Neutrophil (primary cell): Measurements from ENCODE around the gene UBE2H.

Experiments
- H3K27ac ChIP-seq: fragments of 200-600 bp; sonication (generic); 2 replicates; pipeline ENCODE4 v1.5.1; 2016; ENCODE audit warnings: mild to moderate bottlenecking, moderate library complexity
- H3K27me3 ChIP-seq: fragments of 200-600 bp; sonication (generic); 2 replicates; pipeline ENCODE4 v1.6.0; 2016; ENCODE audit warnings: mild to moderate bottlenecking
- H3K36me3 ChIP-seq: fragments of 200-600 bp; sonication (generic); 2 replicates; pipeline ENCODE4 v1.5.1; 2017
- H3K4me1 ChIP-seq, 2 experiments: fragments of 200-600 bp in 1 of 2; sonication (generic) in 1 of 2; 1 replicate in 1 of 2; 2 replicates in 1 of 2; pipeline versions ENCODE4 v1.5.1 to v1.6.1; 2013 to 2016; ENCODE audit warnings: low read depth in 1 of 2, low read length in 1 of 2, mild to moderate bottlenecking in 1 of 2, moderate library complexity in 1 of 2; ENCODE audit not compliant: control insufficient read depth in 1 of 2, insufficient read depth in 1 of 2
- H3K4me3 ChIP-seq, 2 experiments: fragments of 200-600 bp in 1 of 2; sonication (generic) in 1 of 2; 1 replicate in 1 of 2; 2 replicates in 1 of 2; pipeline ENCODE4 v1.5.1; 2013 to 2016; ENCODE audit warnings: low read depth in 1 of 2, low read length in 1 of 2, mild to moderate bottlenecking in 1 of 2, moderate library complexity in 1 of 2
- H3K9me3 ChIP-seq: fragments of 200-600 bp; sonication (generic); 2 replicates; pipeline ENCODE4 v1.5.1; 2016
- TF ChIP-seq, protein P1 (sequence below): fragments of 200-600 bp; sonication (generic); IDR thresholded peaks from 2 replicates; pipeline ENCODE4 v1.5.1; 2016; ENCODE audit warnings: antibody characterized with exemption

Gene UBE2H

DNA sequence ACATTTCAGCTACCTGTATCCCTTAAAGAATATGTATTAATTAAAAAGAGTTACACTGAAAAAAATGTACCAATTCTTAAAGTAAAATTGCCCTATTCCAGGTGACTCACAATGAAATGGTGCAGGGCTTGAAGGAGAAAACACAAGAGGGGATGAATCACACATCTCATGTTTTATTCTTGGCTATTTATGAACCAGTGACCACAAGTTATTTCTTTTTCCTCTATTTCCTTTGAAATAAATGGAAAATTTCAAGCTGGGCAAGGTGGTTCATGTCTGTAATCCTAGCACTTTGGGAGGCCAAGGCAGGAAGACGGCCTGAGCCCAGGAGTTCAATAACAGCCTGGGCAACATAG, 106.8 kb downstream of the UBE2H start:
- Histone ChIP-seq H3K27me3 (no peaks in the 10 kb centered on the region), H3K36me3 (no peaks in the 10 kb centered on the region), H3K4me3 (no peak overlapping the region), H3K27ac (peak overlapping the region; percentile 83), H3K9me3 (no peaks in the 10 kb centered on the region), H3K4me1 (peaks cover 73 to 80% of the 10 kb centered on the region in 2 experiments)
- TF ChIP-seq, protein P1, sequence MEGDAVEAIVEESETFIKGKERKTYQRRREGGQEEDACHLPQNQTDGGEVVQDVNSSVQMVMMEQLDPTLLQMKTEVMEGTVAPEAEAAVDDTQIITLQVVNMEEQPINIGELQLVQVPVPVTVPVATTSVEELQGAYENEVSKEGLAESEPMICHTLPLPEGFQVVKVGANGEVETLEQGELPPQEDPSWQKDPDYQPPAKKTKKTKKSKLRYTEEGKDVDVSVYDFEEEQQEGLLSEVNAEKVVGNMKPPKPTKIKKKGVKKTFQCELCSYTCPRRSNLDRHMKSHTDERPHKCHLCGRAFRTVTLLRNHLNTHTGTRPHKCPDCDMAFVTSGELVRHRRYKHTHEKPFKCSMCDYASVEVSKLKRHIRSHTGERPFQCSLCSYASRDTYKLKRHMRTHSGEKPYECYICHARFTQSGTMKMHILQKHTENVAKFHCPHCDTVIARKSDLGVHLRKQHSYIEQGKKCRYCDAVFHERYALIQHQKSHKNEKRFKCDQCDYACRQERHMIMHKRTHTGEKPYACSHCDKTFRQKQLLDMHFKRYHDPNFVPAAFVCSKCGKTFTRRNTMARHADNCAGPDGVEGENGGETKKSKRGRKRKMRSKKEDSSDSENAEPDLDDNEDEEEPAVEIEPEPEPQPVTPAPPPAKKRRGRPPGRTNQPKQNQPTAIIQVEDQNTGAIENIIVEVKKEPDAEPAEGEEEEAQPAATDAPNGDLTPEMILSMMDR: no peak

DNA sequence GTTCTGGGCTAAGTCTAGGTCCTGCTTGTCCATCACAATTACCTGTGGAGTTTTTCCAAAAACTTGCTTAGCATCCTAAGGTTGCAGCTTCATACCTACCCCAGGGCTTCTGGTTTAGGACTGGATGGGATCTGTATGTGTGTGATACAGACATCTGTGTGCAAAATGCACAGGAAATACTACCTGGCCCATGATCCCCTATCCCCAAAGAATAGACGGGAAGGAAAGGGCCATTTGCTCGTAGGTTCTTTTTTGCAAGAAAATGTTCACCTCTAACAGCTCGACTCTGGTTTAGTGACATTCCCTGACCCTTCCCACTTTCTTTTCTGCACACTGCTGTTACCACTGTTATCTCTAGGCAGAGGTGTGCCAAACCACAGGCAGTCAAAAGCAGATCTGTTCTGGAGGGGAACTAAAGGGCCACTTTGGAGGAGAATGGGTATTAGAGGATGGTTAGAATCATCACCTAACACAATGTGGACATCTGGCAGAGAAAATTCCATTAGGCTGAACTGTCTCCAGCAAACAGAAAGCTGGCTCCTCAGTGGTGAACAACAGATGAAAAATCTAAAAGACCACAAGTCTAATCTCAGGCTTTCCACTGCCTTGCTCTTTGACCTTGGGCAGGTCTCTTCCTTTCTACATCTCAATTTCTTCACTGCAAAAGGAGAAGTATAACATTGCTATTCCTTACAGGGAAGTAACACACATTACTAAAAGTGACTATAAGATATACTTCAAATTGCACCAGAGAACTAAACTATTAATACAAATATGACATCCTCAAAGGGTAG, 107.4 kb downstream of the UBE2H start:
- TF ChIP-seq, protein P1: no peak
- H3K4me3 ChIP-seq: peak overlapping the region in 1 of 2 experiments; percentile 19
- H3K36me3 ChIP-seq: no peaks in the 10 kb centered on the region
- no peaks in the 10 kb centered on the region for H3K27me3 ChIP-seq
- H3K4me1 ChIP-seq: peaks cover 79 to 84% of the 10 kb centered on the region in 2 experiments
- peak overlapping the region; percentile 83 for H3K27ac ChIP-seq
- H3K9me3 ChIP-seq: no peaks in the 10 kb centered on the region

DNA sequence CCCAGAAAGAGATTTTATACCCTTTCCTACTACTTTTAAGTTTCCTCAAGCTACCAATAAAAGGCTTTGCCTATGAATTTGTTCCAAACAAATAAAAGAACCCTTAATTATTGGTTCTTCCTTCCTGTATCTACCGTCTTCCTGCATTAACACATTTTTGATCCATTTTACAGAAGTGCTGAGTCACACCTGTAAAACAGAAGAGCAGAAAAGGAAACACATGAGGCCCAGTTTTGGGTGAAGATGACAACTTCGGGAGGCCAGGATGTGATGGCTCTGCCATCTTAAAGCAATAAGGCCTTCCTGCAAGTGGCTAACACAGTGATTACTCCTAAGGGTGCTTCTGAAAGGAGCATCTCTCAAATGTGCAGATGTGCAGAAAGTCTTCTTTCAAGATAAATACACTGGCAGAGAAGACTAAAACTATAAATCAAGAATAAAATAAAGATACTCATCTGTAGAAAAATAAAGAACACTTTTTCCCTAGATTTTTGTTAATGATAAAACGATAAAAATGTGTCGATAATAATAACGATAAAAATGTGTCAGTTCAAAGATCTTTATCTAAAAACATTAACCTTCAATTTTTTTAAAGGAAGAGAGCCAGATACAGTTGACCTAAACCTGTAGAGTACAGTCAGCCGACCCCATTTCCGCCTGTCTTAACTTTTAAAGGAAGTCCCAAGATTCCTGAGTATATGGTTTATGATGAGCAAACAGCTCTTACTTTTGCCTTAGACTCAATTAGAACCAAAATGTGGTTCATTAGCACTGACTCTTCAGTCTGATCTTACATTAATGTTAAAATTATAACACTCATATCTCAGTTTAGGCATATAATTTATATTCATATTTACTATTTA, 108.6 kb downstream of the UBE2H start:
- Histone ChIP-seq H3K27me3 (no peaks in the 10 kb centered on the region), H3K4me3 (peak overlapping the region in 1 of 2 experiments; percentile 19), H3K9me3 (no peaks in the 10 kb centered on the region), H3K36me3 (no peaks in the 10 kb centered on the region), H3K27ac (peak overlapping the region; percentile 83), H3K4me1 (peaks cover 84 to 87% of the 10 kb centered on the region in 2 experiments)
- TF ChIP-seq, protein P1: no peak

DNA sequence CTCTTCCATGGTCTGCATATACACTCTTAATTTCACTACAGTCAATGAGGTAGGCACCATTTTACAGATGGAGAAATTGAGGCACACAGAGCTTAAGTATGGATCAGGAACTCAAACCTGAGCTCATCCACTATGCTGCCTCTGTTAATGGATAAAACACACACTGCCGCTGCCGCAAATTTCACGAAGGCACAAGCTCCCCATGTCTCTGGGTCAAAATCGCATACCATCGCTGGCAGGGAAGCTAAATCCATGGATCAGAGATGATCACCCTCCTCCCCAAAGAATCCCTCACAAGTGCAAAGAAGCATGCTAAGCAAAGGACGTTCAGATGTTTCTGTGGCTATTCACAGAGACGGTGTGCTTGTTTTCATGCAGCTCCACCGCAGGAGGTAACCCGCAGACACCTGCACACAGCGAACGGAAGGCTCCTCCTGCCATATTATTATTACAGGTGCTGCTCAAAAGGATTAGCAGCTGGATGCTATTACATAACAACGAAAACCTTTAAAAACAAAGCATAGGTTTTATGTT, 109.3 kb downstream of the UBE2H start:
- peaks cover 4% of the 10 kb centered on the region for H3K36me3 ChIP-seq
- peaks cover 84 to 87% of the 10 kb centered on the region in 2 experiments for H3K4me1 ChIP-seq
- no peaks in the 10 kb centered on the region for H3K9me3 ChIP-seq
- H3K27me3 ChIP-seq: no peaks in the 10 kb centered on the region
- H3K4me3 ChIP-seq: peak overlapping the region in 1 of 2 experiments; percentile 19
- TF ChIP-seq, protein P1: no peak
- H3K27ac ChIP-seq: peak overlapping the region; percentile 83

DNA sequence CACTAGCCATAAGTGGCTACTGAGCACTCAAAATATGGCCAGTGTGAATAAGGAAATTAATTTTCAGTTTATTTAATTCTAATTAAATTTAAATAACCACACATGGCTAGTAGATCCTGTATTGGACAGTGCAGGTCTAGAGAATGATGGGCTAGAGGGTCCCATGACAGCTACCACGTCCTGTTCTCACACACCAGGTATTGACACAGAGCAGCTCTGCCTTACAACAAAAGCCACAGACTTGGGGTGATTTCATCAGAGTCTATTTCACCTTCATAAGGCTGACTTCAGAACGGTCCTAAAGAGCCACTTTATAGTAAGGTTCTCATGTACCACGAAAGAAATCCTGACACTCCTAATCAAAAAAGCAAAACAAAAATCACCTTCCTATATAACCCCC, 111.3 kb downstream of the UBE2H start:
- peak overlapping the region; percentile 81 for H3K27ac ChIP-seq
- H3K4me1 ChIP-seq: peaks cover 68% of the 10 kb centered on the region in 2 experiments
- H3K4me3 ChIP-seq: peak overlapping the region; percentile 5 to 25
- H3K27me3 ChIP-seq: no peaks in the 10 kb centered on the region
- H3K9me3 ChIP-seq: no peaks in the 10 kb centered on the region
- H3K36me3 ChIP-seq: peaks cover 4% of the 10 kb centered on the region
- TF ChIP-seq, protein P1: no peak
